ENCODE data around the gene PEX7.

DNA sequence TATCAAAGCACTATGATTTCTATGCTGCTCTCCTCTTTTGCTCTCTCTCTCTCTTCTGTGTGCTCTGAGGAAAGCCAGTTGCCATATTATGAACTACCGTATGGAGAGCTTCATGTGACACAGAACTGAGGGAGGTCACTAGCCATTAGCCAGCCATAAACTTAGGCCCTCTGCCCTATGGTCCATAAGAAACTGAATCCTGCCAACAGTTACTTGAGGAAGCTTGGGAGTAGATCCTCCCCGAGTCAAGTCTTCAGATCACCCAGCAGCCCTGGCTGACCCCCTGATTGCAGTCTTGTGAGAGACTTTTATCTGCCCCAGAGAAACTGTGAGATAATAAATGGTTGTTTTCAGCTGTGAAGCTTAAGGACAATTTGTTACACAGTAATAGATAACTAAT is 5.7 kb upstream of the PEX7 start:
- TF ChIP-seq YY1 (IDR thresholded peaks at IDR 0.05; ENCODE audit: insufficient read depth, insufficient read length) (no peak), ZNF274 (IDR thresholded peaks at IDR 0.05; ENCODE audit: low read depth, low read length) (no peak)

Data from NT2/D1 (cell line).